Measurements from ENCODE around the gene UTP3.
"Not testable (repeated sequence)": the region's sequence is repeated elsewhere in the genome, so short reads cannot be mapped to it uniquely, and the experiment has no call there.

Gene UTP3

GRCh38 chr4:70724463-70724862 is 36.1 kb downstream of the UTP3 start:
- H4K20me1 ChIP-seq (ENCODE audit: insufficient read depth, low read length), result no peaks in the 10 kb centered on the region; the same call in 1 of the 2 replicates
- H3K4me1 ChIP-seq (ENCODE audit: low read length), result no peaks in the 10 kb centered on the region
- no peak overlapping the region for H2AFZ ChIP-seq (ENCODE audit: low read length)
- peaks cover 73% of the 10 kb centered on the region for H3K79me2 ChIP-seq (ENCODE audit: low read length)
- H3K36me3 ChIP-seq (replicated peaks; ENCODE audit: insufficient read depth, low read length), result no peaks in the 10 kb centered on the region
- H3K9ac ChIP-seq (ENCODE audit: low read length), result no peak overlapping the region
- H3K27me3 ChIP-seq (replicated peaks; ENCODE audit: insufficient read depth, low read length), result no peaks in the 10 kb centered on the region
- no peak overlapping the region for H3K4me2 ChIP-seq (ENCODE audit: low read depth, low read length)
- DNase-seq, result no peak
- H3K4me3 ChIP-seq (ENCODE audit: low read length), result no peak overlapping the region
- H3K9me2 ChIP-seq (replicated peaks; ENCODE audit: insufficient read depth, low read length), result no peaks in the 10 kb centered on the region; the same call in 1 of the 2 replicates
- no peaks in the 10 kb centered on the region for H3F3A ChIP-seq (ENCODE audit: insufficient read depth, low read length)
- H3K9me3 ChIP-seq (replicated peaks; ENCODE audit: insufficient read depth, low read length), result no peaks in the 10 kb centered on the region
- TF ChIP-seq EZH2 (optimal IDR thresholded peaks at IDR 0.05; ENCODE audit: low read depth, low read length), result no peak
- TF ChIP-seq EZH2phosphoT487 (IDR thresholded peaks at IDR 0.05; ENCODE audit: low read length), result no peak
- no peak for TF ChIP-seq CTCF (IDR thresholded peaks at IDR 0.05; ENCODE audit: low read length)
- H3K27ac ChIP-seq (ENCODE audit: low read length), result no peak overlapping the region

GRCh38 chr4:70725633-70726032 is 37.3 kb downstream of the UTP3 start:
- Histone ChIP-seq H3K9me2 (replicated peaks; ENCODE audit: insufficient read depth, low read length) (no peaks in the 10 kb centered on the region; the same call in 1 of the 2 replicates), H3K9ac (ENCODE audit: low read length) (no peak overlapping the region), H3K79me2 (ENCODE audit: low read length) (peaks cover 71% of the 10 kb centered on the region), H3K9me3 (replicated peaks; ENCODE audit: insufficient read depth, low read length) (no peaks in the 10 kb centered on the region), H3F3A (ENCODE audit: insufficient read depth, low read length) (peaks cover 1% of the 10 kb centered on the region; the same call in 1 of the 2 replicates), H3K4me2 (ENCODE audit: low read depth, low read length) (no peak overlapping the region), H3K4me1 (ENCODE audit: low read length) (peaks cover 3% of the 10 kb centered on the region), H3K27ac (ENCODE audit: low read length) (no peak overlapping the region), H3K27me3 (replicated peaks; ENCODE audit: insufficient read depth, low read length) (no peaks in the 10 kb centered on the region), H3K36me3 (replicated peaks; ENCODE audit: insufficient read depth, low read length) (no peaks in the 10 kb centered on the region), H2AFZ (ENCODE audit: low read length) (no peak overlapping the region), H3K4me3 (ENCODE audit: low read length) (no peak overlapping the region), H4K20me1 (ENCODE audit: insufficient read depth, low read length) (no peaks in the 10 kb centered on the region; the same call in 1 of the 2 replicates)
- no peak for DNase-seq
- TF ChIP-seq EZH2phosphoT487 (IDR thresholded peaks at IDR 0.05; ENCODE audit: low read length) (no peak), EZH2 (optimal IDR thresholded peaks at IDR 0.05; ENCODE audit: low read depth, low read length) (no peak), CTCF (IDR thresholded peaks at IDR 0.05; ENCODE audit: low read length) (no peak)

- not testable (repeated sequence) for H3K4me1 ChIP-seq (ENCODE audit: low read length); H3K4me3 ChIP-seq (ENCODE audit: low read length); H3K9me3 ChIP-seq (replicated peaks; ENCODE audit: insufficient read depth, low read length); H3K36me3 ChIP-seq (replicated peaks; ENCODE audit: insufficient read depth, low read length); H3F3A ChIP-seq (ENCODE audit: insufficient read depth, low read length); H3K9ac ChIP-seq (ENCODE audit: low read length); H4K20me1 ChIP-seq (ENCODE audit: insufficient read depth, low read length); H3K27ac ChIP-seq (ENCODE audit: low read length); H3K9me2 ChIP-seq (replicated peaks; ENCODE audit: insufficient read depth, low read length); H2AFZ ChIP-seq (ENCODE audit: low read length); H3K4me2 ChIP-seq (ENCODE audit: low read depth, low read length); H3K27me3 ChIP-seq (replicated peaks; ENCODE audit: insufficient read depth, low read length); DNase-seq
- H3K79me2 ChIP-seq (ENCODE audit: low read length), result peaks cover 71% of the 10 kb centered on the region
Measured at GRCh38 chr4:70726515-70726914, 38.2 kb downstream of the UTP3 start.

- Histone ChIP-seq H3K27ac (ENCODE audit: low read length) (no peak overlapping the region), H3K9me2 (replicated peaks; ENCODE audit: insufficient read depth, low read length) (no peaks in the 10 kb centered on the region; the same call in 1 of the 2 replicates), H3K79me2 (ENCODE audit: low read length) (peaks cover 66% of the 10 kb centered on the region), H3K4me3 (ENCODE audit: low read length) (no peak overlapping the region), H3K4me1 (ENCODE audit: low read length) (peaks cover 17% of the 10 kb centered on the region), H3K9me3 (replicated peaks; ENCODE audit: insufficient read depth, low read length) (no peaks in the 10 kb centered on the region), H3F3A (ENCODE audit: insufficient read depth, low read length) (peaks cover 10% of the 10 kb centered on the region), H3K27me3 (replicated peaks; ENCODE audit: insufficient read depth, low read length) (no peaks in the 10 kb centered on the region), H3K9ac (ENCODE audit: low read length) (no peak overlapping the region), H3K4me2 (ENCODE audit: low read depth, low read length) (no peak overlapping the region), H4K20me1 (ENCODE audit: insufficient read depth, low read length) (no peaks in the 10 kb centered on the region; the same call in 1 of the 2 replicates), H2AFZ (ENCODE audit: low read length) (no peak overlapping the region), H3K36me3 (replicated peaks; ENCODE audit: insufficient read depth, low read length) (no peaks in the 10 kb centered on the region)
- TF ChIP-seq EZH2 (optimal IDR thresholded peaks at IDR 0.05; ENCODE audit: low read depth, low read length) (no peak), EZH2phosphoT487 (IDR thresholded peaks at IDR 0.05; ENCODE audit: low read length) (no peak), CTCF (IDR thresholded peaks at IDR 0.05; ENCODE audit: low read length) (no peak)
- DNase-seq, result no peak
Measured at GRCh38 chr4:70728091-70728490, 39.8 kb downstream of the UTP3 start.

- not testable (repeated sequence) for H4K20me1 ChIP-seq (ENCODE audit: insufficient read depth, low read length); DNase-seq; H3K9me2 ChIP-seq (replicated peaks; ENCODE audit: insufficient read depth, low read length); H3K4me3 ChIP-seq (ENCODE audit: low read length); H3K9ac ChIP-seq (ENCODE audit: low read length); H3K27me3 ChIP-seq (replicated peaks; ENCODE audit: insufficient read depth, low read length); H3K9me3 ChIP-seq (replicated peaks; ENCODE audit: insufficient read depth, low read length); H3K36me3 ChIP-seq (replicated peaks; ENCODE audit: insufficient read depth, low read length); H3K4me2 ChIP-seq (ENCODE audit: low read depth, low read length); H3K27ac ChIP-seq (ENCODE audit: low read length); H2AFZ ChIP-seq (ENCODE audit: low read length)
- H3K79me2 ChIP-seq (ENCODE audit: low read length), result peaks cover 53% of the 10 kb centered on the region
- peaks cover 45% of the 10 kb centered on the region for H3K4me1 ChIP-seq (ENCODE audit: low read length)
- H3F3A ChIP-seq (ENCODE audit: insufficient read depth, low read length), result peaks cover 32% of the 10 kb centered on the region
Measured at GRCh38 chr4:70732878-70733277, 44.5 kb downstream of the UTP3 start.

Data from MM.1S (cell line).